Activated CD4-positive, CD25-positive, alpha-beta regulatory T cell treated with anti-CD3 and anti-CD28 coated beads, Interleukin-2, amount 50 U/mL, for 16 hours (primary cell): Measurements from ENCODE around the gene SESN2.

Source experiments
- DNase-seq: peaks from one replicate; pipeline ENCODE4 v3.0.0-alpha.2; 2020; ENCODE audit warnings: low read depth, low spot score

SESN2 gene

DNA sequence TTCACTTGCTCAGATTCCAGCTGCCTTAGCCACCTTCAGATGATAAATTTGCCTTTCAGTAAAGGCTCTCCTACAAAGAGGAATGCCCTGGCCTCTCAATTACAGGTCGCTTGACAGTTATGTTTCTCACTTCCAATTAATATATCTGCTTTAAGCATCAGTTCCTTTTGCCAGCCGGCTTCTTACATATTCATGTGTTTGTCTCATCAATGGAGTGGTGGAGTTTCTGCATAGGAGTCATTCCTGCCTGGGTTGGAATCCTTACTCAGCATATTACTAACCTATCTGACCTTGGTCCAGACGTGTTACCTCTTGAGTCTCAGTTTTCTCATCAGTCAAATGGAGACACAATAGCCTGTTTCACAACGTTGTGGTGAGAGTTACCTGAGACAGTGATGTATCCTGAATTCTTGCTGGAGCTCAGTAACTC is 9.4 kb upstream of the SESN2 start:
- no peak for DNase-seq

DNA sequence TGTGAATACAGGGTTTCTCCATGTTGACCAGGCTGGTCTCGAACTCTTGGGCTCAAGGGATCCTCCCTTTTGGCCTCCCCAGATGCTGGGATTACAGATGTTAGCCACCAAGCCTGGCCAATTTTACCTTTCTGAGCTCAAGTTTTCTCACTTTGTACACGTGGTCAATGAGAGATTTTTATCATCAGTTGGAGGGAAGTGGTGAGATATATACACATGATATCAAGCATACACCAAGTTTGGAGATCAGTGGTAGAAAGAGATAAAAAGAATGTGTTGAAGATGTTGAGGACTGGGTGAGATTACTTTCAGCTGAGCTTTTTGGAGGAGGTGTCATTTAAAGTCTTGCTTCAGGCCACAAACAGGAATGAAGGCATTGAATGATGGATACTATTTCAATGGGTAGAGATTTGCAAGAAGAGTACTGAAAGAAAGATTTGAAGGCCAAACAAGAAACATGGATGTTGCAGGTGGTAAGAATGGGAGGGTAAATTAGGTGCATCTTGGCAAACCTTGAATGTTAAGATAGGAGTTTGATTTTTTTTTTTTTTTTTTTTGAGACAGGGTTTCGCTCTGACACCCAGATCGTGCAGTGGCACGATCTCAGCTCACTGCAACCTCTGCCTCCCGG is 3.0 kb upstream of the SESN2 start:
- DNase-seq = no peak

DNA sequence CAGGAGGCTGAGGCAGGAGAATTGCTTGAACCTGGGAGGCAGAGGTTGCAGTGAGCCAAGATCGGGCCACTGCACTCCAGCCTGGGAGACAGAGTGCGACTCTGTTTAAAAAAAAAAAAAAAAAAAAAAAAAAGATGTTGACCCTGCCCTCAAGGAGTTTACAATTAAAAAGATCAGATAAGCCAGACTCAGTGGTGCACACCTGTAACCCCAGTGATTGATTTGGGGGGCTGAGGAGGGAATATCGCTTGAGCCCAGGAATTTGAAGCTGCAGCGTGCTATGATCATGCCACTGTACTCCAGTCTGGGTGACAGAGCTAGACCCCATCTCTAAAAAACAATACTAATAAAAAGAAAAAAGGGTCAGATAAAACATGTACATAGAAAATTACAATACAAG is 1.6 kb upstream of the SESN2 start:
- DNase-seq = no peak

GRCh38 chr1:28258628-28259251 is 578 bp upstream of the SESN2 start:
- DNase-seq = no peak

DNA sequence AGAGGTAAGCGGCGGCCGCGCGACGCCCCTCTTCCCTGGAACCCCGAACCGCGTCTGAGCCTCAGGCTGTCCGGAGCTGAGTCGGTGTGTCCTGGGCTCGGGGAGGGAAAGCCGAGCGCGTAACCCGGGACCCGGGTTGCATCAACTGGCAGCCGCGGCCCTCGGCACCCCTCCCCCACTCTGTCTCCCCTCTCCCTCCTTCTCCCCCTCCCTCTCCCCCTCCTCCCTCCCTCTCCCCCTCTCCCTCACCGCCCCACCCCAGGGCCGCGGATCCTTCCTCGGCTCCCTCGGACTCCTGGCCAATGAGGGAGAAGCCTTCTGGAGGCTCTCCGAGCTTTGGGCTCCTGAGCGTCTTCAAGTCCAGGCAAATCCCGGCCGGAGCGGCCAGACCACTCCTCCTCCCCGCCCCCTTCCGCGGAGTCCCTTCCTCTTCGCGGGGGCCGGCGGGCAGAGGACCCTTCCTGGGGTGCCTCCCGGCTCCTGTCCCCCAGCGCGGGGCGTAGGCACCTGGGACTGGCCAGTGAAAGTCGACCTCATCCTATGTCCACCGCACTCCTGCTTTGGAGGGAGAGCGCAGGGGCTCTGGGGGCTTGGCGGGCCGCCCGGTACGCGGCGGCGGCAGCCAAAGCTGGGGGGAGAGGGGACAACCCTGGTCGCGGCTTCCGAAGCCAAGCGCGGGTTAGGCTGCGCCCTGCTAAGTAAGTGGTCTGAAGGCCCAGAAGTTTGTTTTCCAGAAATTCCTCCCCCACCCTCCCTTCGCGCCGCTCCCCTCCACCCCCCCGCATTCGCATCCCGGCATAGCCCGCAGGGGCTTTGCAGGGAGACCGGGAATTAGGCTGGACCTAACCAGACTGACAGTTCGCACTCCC is 850 bp downstream of the SESN2 start:
- no peak for DNase-seq

GRCh38 chr1:28260803-28261174 is 1.5 kb downstream of the SESN2 start:
- DNase-seq = no peak

- DNase-seq = no peak
Measured at GRCh38 chr1:28264897-28265296, 5.6 kb downstream of the SESN2 start.

- DNase-seq = no peak
Measured at GRCh38 chr1:28265577-28265976, 6.3 kb downstream of the SESN2 start.

DNA sequence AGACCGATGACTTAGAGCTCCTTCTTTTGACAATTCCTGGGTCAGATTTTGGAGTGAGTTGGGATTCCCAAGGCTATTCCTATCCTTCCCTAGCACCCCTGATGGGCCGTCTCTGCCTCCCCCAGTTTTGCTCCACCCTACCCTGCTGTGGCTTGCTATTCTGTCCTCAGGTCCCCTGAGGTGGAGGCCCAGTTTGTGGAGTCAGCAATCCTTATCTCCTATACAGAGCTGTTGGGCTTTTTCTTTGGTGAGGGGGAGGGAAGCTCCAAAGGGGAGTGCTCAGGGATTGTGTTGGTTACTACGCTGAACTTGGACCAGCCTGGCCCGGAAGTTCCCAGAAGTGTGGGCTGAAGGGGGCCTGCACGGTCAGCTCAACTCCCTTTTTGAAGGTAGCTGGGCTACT is 7.6 kb downstream of the SESN2 start:
- DNase-seq = no peak

DNA sequence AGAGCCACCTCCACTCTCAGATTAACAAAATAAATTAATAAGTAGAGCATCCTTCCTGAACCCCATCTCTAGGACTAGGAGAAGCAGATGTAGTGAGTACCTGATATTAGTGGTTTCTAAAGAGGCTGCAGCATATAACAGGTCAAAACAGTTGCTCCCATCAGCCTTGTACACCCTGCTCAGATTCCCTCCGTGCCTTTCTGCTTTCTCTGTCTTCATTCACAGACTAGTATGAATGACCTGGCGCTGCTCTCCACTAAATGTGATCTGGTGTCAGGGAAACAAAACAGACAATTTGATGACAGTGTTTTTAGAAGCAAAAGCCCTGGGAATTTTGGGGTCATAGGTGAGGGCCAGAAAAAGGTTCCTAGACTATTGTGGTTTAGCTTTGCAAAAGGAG is 8.3 kb downstream of the SESN2 start:
- no peak for DNase-seq

GRCh38 chr1:28269529-28269928 is 10.2 kb downstream of the SESN2 start:
- no peak for DNase-seq

DNA sequence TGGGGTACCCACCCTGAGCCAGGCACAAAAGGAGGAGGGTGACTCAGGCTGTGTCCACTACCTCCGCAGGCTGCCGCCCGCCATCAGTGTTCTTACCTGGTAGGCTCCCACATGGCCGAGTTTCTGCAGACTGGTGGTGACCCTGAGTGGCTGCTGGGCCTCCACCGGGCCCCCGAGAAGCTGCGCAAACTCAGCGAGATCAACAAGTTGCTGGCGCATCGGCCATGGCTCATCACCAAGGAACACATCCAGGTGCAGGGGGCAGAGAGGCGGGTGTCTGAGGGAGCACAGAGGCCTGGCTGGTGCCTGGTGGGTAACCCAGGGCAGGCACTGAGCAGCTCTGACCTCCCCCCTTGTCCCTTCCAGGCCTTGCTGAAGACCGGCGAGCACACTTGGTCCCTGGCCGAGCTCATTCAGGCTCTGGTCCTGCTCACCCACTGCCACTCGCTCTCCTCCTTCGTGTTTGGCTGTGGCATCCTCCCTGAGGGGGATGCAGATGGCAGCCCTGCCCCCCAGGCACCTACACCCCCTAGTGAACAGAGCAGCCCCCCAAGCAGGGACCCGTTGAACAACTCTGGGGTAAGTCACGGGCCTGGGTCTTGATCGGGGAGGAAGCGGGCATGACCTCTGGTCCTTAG is 13.0 kb downstream of the SESN2 start:
- no peak for DNase-seq

- DNase-seq = no peak
Measured at GRCh38 chr1:28273216-28273860, 14.0 kb downstream of the SESN2 start.

GRCh38 chr1:28278763-28279162 is 19.4 kb downstream of the SESN2 start:
- DNase-seq = no peak

GRCh38 chr1:28279721-28280120 is 20.4 kb downstream of the SESN2 start:
- DNase-seq = no peak

DNA sequence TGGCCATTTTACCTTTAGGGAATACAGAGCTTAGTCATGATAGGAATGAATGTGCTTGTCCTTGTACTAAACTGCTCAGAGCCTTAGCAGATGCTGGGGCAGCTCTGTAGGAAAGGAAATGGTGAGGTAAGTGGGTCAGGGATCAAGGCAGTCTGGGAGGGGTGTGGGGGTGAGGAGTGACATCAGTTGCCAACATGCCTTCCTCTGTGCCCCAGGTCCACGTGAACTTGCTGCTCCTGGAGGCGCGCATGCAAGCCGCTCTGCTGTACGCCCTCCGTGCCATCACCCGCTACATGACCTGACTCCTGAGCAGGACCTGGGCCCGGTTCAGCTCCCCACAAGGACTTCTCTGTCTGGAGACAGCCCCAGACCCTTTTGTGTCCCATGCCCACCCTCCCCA is 21.2 kb downstream of the SESN2 start:
- no peak for DNase-seq

DNA sequence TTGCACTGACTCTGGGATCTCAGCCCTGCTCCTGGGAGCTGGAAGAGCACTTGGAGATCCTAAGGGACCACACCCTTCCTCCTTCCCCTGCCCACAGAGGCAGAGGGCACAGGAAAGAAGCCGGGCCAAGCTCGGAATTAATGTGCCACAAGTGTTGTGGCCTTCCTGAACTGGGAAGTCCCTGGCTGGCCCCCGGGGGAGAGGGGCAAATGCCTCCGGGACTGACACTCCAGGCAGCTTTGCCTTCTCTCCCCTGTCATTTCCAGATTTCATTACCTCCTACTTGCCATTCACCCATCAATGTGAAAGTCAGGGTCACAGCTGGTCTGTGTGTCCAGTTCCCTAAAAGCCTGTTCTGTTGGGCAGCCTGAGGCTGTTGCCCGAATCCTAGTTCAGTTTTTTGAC is 21.7 kb downstream of the SESN2 start:
- no peak for DNase-seq

GRCh38 chr1:28281608-28282425 is 22.5 kb downstream of the SESN2 start:
- DNase-seq = no peak

GRCh38 chr1:28282426-28283407 is 23.4 kb downstream of the SESN2 start:
- DNase-seq = no peak

GRCh38 chr1:28286111-28286510 is 26.8 kb downstream of the SESN2 start:
- no peak for DNase-seq
